RWPE2 (cell line): ENCODE measurements around the gene TPI1.

Experiments used
- ATAC-seq: fragments of 200-7000 bp; cut with Tn5 transposase; 3 replicates; pipeline ENCODE4 v1.9.1; 2021; ENCODE audit warnings: low read depth
- DNase-seq: peaks from one replicate; pipeline ENCODE4 v3.0.0-alpha.2; 2020; ENCODE audit warnings: low spot score
- H3K27ac ChIP-seq: fragments of 450-650 bp; 2 replicates; pipeline ENCODE4 v1.5.1; 2017; ENCODE audit warnings: mild to moderate bottlenecking; ENCODE audit not compliant: poor library complexity, severe bottlenecking
- H3K27me3 ChIP-seq: fragments of 250-450 bp; sonication (Bioruptor Pico); 2 replicates; pipeline ENCODE4 v1.5.1; 2021; ENCODE audit warnings: mild to moderate bottlenecking, moderate library complexity; ENCODE audit not compliant: insufficient read depth, poor library complexity, severe bottlenecking
- H3K36me3 ChIP-seq: fragments of 250-450 bp; sonication (Bioruptor Pico); 2 replicates; pipeline ENCODE4 v1.5.1; 2020; ENCODE audit warnings: low read depth, mild to moderate bottlenecking, moderate library complexity
- H3K4me1 ChIP-seq: fragments of 250-450 bp; sonication (Bioruptor Pico); 2 replicates; pipeline ENCODE4 v1.5.1; 2021; ENCODE audit warnings: mild to moderate bottlenecking, moderate library complexity; ENCODE audit not compliant: insufficient read depth, poor library complexity, severe bottlenecking
- H3K4me3 ChIP-seq: fragments of 250-450 bp; sonication (Bioruptor Pico); 2 replicates; pipeline ENCODE4 v1.5.1; 2021; ENCODE audit warnings: mild to moderate bottlenecking, moderate library complexity; ENCODE audit not compliant: severe bottlenecking
- H3K9me3 ChIP-seq: fragments of 250-450 bp; sonication (Bioruptor Pico); 2 replicates; pipeline ENCODE4 v1.5.1; 2021; ENCODE audit warnings: mild to moderate bottlenecking, moderate library complexity; ENCODE audit not compliant: severe bottlenecking
- TF ChIP-seq, protein P1 (sequence below): fragments of 450-650 bp; IDR thresholded peaks from one replicate; pipeline ENCODE4 v1.5.1; 2017; ENCODE audit warnings: mild to moderate bottlenecking, moderate library complexity; ENCODE audit not compliant: poor library complexity, severe bottlenecking

TPI1 gene

DNA sequence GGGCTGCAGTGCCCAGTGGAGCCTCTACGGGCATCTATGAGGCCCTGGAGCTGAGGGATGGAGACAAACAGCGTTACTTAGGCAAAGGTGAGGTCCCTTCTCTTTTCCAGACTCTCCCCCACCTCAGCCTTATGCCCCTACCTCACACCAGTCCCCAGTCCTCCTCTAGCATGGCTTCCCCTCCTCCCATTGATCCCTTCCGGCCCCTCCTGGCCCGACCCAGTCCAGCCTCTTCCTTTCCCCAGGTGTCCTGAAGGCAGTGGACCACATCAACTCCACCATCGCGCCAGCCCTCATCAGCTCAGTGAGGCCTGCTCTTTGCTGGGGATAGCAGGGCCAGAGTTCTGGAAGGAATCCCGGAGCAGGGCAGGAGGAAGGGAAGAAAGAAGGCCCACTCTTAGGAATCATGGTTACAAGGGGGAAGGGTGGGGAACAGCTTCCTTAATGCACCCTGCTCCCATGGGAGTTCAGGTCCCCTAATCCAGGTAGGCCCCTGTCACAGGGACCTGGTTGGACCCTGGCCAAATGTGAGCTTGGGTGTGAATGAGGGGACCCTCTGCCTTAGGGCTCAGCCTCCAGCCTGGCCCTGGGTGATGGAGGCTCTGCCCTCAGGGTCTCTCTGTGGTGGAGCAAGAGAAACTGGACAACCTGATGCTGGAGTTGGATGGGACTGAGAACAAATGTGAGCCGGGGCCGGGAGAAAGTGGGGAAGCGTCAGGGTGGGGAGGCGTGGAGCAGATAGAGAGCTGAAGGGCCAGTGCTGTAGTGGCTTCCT is 49.3 kb downstream of the TPI1 start:
- DNase-seq (no peak), ATAC-seq (no peak)
- no peak overlapping the region for H3K27ac ChIP-seq
- no peaks in the 10 kb centered on the region for H3K9me3 ChIP-seq
- H3K27me3 ChIP-seq = no peaks in the 10 kb centered on the region
- H3K4me3 ChIP-seq = no peak overlapping the region
- peaks cover 33% of the 10 kb centered on the region for H3K36me3 ChIP-seq
- H3K4me1 ChIP-seq = peaks cover 6% of the 10 kb centered on the region
- TF ChIP-seq, protein P1, sequence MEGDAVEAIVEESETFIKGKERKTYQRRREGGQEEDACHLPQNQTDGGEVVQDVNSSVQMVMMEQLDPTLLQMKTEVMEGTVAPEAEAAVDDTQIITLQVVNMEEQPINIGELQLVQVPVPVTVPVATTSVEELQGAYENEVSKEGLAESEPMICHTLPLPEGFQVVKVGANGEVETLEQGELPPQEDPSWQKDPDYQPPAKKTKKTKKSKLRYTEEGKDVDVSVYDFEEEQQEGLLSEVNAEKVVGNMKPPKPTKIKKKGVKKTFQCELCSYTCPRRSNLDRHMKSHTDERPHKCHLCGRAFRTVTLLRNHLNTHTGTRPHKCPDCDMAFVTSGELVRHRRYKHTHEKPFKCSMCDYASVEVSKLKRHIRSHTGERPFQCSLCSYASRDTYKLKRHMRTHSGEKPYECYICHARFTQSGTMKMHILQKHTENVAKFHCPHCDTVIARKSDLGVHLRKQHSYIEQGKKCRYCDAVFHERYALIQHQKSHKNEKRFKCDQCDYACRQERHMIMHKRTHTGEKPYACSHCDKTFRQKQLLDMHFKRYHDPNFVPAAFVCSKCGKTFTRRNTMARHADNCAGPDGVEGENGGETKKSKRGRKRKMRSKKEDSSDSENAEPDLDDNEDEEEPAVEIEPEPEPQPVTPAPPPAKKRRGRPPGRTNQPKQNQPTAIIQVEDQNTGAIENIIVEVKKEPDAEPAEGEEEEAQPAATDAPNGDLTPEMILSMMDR = no peak

DNA sequence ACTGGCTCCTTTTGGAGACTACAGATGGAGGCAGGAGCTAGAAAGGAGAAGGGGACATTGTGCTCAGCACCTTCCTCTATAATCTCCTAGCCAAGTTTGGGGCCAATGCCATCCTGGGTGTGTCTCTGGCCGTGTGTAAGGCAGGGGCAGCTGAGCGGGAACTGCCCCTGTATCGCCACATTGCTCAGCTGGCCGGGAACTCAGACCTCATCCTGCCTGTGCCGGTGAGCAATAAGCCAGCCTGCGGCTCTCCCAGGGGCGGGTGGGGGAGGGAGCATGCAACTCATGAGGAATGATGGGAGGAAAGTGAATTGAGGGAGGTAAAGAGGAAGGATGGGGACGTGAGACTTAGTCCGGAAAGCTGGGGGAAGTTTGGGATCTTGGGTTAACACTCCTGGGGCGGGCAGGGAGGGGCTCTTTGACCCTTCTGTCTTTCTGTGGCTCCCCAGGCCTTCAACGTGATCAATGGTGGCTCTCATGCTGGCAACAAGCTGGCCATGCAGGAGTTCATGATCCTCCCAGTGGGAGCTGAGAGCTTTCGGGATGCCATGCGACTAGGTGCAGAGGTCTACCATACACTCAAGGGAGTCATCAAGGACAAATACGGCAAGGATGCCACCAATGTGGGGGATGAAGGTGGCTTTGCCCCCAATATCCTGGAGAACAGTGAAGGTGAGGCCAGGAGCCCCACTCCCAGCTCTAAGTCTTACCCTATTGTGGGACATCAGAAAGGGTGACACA is 50.3 kb downstream of the TPI1 start:
- H3K4me1 ChIP-seq = peaks cover 6% of the 10 kb centered on the region
- no peaks in the 10 kb centered on the region for H3K9me3 ChIP-seq
- ATAC-seq = no peak
- no peak for DNase-seq
- H3K27ac ChIP-seq = no peak overlapping the region
- H3K36me3 ChIP-seq = peaks cover 35% of the 10 kb centered on the region
- no peak overlapping the region for H3K4me3 ChIP-seq
- TF ChIP-seq, protein P1 = no peak
- no peaks in the 10 kb centered on the region for H3K27me3 ChIP-seq

DNA sequence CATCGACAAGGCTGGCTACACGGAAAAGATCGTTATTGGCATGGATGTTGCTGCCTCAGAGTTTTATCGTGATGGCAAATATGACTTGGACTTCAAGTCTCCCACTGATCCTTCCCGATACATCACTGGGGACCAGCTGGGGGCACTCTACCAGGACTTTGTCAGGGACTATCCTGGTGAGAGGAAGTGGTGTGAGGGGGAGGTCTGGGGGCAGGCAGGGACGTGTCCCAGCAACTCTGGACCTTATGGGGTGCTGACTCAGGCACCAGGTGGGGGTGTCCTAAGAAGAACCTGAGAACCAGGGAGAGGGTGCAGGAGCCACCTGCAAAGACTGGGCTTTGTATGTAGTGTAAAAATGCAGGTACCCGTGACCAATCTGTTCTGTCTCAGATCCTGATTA is 52.3 kb downstream of the TPI1 start:
- Histone ChIP-seq H3K9me3 (no peaks in the 10 kb centered on the region), H3K4me3 (no peak overlapping the region), H3K27ac (peak overlapping the region; percentile 26), H3K36me3 (peaks cover 42% of the 10 kb centered on the region), H3K4me1 (peaks cover 9% of the 10 kb centered on the region), H3K27me3 (no peaks in the 10 kb centered on the region)
- TF ChIP-seq, protein P1 = peak; percentile 37
- ATAC-seq (peak; percentile 38), DNase-seq (no peak)
